Left colon (tissue), 2 donors: ENCODE data around the gene ZDHHC18. TPM values are rescaled to one million over a fixed set of nuclear protein-coding genes. Genes with fewer than 3 reads are reported as not detected.
A peak's percentile ranks its signal among the peaks of the same experiment; 100 is the strongest.
"Not testable (repeated sequence)": the region's sequence is repeated elsewhere in the genome, so short reads cannot be mapped to it uniquely, and the experiment has no call there.

Experiments
- ATAC-seq: fragments of 200-7000 bp; cut with Tn5 transposase; one replicate; pipeline ENCODE4 v1.9.1; 2020; ENCODE audit warnings: mild to moderate bottlenecking, moderate library complexity
- DNase-seq, 2 donors: peaks; one replicate each; pipeline ENCODE4 v3.0.0-alpha.2; 2020
- intact Hi-C, 2 donors: fragments of 100-400 bp; cut with DNase I in 1 of 2; cut with micrococcal nuclease in 1 of 2; formaldehyde crosslinking; loops; one replicate each; pipeline versions ENCODE4 v1.11.2 to v1.14.0; 2022; cut with DNase I, micrococcal nuclease
- total RNA-seq, 2 donors: library from RNA; stranded (reverse); fragmentation: NEBNext Ultra II Directional; extraction: Animal tissue kit (Norgen Biotek cat#: 25700); gene quantifications; one replicate each; pipeline ENCODE4 v1.2.1, GENCODE V29; 2021
- donor health status: DM: no; HTN: no; CAD: no.
- donor health status: DM: yes; HTN: yes; CAD: no.

Gene ZDHHC18
- total RNA-seq, 2 donors from 2014 or later: 22.2 to 25.8 TPM

- ATAC-seq: no peak
- intact Hi-C loops: loop anchor here in 1 of 2 donors (10.0 kb wide), 2 partner anchors 60 to 270 kb away; no protein-coding TSS in a partner anchor
- DNase-seq: no peak
Measured at GRCh38 chr1:26874896-26875295, 48.4 kb downstream of the ZDHHC18 start.

DNA sequence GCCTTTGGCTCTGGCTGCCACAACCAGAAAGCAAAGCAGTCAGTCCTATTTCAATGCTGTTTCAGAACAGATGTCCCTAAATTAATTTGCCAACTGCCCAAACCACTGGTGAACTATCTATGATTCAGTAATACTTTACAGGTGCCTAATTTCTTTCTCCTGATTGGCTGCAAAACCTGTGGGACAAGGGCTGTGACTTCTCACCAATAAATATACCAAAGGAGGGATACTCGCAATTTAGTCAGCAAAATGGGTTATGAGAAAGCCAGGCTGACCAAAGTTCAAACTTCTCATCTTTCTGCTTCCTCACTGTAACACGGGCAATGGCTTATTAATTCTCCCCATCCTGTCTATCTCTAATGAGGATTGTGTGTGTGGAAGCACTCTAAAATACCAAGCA is 50.8 kb downstream of the ZDHHC18 start:
- DNase-seq: no peak
- intact Hi-C loops: loop anchor here in 1 of 2 donors (10.0 kb wide), 2 partner anchors 63 to 273 kb away; no protein-coding TSS in a partner anchor
- ATAC-seq: no peak

GRCh38 chr1:26879793-26880192 is 53.3 kb downstream of the ZDHHC18 start:
- no peak for ATAC-seq
- DNase-seq: no peak
- intact Hi-C loops: loop anchor here in 1 of 2 donors (10.0 kb wide), 2 partner anchors 65 to 275 kb away; no protein-coding TSS in a partner anchor

GRCh38 chr1:26881611-26882010 is 55.1 kb downstream of the ZDHHC18 start:
- intact Hi-C loops, DNase-seq: not testable (repeated sequence)
- ATAC-seq: peak; percentile 53

DNA sequence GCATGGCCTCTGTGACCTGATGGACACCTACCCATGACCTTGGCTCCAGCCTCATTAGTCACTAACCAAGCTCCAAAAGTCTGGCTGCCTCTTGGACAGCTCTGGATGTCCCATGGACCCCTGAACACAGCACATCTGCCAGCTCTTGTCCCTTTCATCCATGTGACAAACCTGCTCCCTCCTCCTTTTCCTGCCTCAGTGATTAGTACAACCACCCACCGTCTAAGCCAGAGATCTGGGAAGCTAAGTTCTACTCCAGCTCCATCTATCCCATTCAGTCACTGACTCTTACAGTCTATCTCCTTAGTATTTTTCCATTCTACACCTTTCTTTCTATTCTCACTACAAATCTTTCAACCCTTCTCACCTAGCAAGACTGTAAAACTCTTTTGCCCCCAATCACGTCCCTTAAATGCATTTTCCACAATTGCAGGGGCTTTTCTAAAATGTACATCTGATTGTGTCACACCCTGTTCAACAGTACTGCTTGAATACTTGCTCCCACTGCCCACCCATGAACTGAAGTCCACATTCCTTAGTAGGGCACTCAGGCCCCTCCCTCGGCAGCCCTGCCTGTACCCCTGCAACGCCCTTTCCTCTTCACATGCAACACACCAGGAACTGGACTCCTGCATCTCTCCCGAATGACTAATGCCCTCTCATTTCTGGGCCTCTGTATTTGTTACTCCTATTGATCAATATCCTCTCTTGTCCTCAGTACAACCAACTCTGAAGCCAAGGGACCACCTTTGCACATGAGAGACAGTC is 56.4 kb downstream of the ZDHHC18 start:
- ATAC-seq: no peak

GRCh38 chr1:26887125-26887524 is 60.6 kb downstream of the ZDHHC18 start:
- no peak for ATAC-seq
- intact Hi-C loops: no loop called here
- DNase-seq: no peak

More for the DNA sequence above, 56.4 kb downstream of the ZDHHC18 start:
- DNase-seq: no peak
- intact Hi-C loops: no loop called here

DNA sequence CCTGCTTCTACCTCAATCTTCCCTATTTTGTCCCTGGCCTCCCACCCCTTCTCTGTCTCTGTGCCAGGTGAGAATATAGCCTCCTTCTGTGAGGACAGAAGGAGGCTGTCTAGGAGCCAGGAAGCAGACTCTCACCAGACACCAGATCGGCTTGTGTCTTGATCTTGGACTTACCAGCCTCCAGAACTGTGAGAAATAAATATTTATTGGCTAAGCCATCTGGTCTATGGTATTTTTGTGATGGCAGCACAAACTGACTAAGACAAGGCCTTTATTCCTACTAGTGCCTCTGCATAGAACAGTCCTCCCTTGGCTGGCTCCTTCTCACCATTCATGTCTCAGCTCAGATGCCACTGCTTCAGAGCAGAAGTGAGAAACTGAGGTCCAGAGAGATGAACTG is 61.7 kb downstream of the ZDHHC18 start:
- intact Hi-C loops: no loop called here
- DNase-seq: no peak

GRCh38 chr1:26889551-26890466 is 63.3 kb downstream of the ZDHHC18 start, which contains the start of gene GPN2:
Gene GPN2 (minus strand): TSS chr1:26890283. CDS start chr1:26890096, 187 bp downstream.
- ATAC-seq: peak; percentile 95
- intact Hi-C loops: no loop called here

More for the DNA sequence above, 61.7 kb downstream of the ZDHHC18 start:
- ATAC-seq: no peak

GRCh38 chr1:26890467-26890796 is 63.9 kb downstream of the ZDHHC18 start:
- DNase-seq (no peak), ATAC-seq (peak; percentile 44)
- intact Hi-C loops: no loop called here

More at GRCh38 chr1:26889551-26890466, 63.3 kb downstream of the ZDHHC18 start, which contains the start of gene GPN2:
- DNase-seq: peak; percentile 83 to 88

DNA sequence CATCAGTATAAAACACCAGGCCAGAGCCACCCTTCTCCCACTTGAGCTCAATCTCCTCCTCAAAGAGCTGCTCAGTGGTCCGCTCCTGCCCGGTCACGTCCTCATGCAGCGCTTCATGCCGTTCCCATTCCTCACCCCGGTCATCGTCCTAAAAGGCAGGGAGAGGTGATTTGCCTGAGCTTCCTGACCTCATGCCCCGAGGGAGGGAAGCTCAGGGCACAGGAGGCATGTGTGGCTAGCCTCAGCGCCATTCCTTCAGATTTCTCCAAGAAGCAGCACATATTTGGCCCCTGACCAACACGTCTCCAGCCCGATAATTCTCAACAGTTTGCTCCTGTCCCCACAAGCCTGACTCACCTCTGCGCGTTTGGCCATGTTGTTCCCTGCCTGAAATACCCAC is 67.8 kb downstream of the ZDHHC18 start:
- intact Hi-C loops: no loop called here
- DNase-seq (no peak), ATAC-seq (no peak)

GRCh38 chr1:26897351-26897750 is 70.9 kb downstream of the ZDHHC18 start:
- DNase-seq (no peak), ATAC-seq (no peak)
- intact Hi-C loops: no loop called here

DNA sequence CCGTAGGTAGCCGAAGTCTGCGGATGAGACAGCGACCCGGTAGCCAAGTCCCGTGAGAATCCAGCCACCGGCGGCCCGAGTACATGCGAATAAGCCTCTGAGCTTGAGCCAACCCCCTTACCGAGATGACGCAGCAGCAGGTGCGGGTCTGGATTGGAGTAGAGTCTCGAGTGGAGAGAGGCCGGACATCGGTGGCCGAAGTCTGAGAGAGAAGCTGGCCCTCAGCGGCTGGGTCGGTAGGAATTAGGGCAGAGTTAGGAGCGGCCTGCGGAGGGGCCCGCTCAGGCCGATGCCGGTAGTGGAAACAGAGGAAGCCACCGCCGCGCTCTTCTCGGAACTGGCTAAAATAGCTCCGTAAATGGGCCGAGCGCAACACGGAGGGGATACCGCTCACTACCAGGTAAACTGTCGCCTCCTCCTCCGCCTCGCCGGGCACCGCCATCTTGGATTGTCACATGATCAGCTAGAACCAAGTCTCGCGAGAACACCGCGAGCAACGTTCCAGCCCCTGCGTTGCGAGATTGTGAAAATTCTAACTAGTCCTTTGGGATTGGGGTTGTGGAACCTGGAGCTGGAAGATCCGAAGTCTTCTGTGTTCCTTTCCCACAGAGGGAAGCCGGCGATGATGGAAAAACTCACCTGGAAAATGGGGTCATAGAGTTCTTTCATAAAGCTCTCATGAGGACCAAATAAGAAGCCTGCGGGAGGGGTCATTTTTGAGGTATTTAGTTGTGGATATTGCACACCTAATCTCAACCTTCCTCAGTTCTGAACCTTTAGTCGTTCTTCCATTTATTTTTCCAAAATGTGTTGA is 73.7 kb downstream of the ZDHHC18 start, which contains the start of gene GPATCH3:
Gene GPATCH3 (minus strand): TSS at position 467 of the 814 bp plus-strand sequence. CDS start 25 bp downstream, at position 442.
- ATAC-seq (peak; percentile 87), DNase-seq (peak; percentile 91 to 94)
- intact Hi-C loops: no loop called here

DNA sequence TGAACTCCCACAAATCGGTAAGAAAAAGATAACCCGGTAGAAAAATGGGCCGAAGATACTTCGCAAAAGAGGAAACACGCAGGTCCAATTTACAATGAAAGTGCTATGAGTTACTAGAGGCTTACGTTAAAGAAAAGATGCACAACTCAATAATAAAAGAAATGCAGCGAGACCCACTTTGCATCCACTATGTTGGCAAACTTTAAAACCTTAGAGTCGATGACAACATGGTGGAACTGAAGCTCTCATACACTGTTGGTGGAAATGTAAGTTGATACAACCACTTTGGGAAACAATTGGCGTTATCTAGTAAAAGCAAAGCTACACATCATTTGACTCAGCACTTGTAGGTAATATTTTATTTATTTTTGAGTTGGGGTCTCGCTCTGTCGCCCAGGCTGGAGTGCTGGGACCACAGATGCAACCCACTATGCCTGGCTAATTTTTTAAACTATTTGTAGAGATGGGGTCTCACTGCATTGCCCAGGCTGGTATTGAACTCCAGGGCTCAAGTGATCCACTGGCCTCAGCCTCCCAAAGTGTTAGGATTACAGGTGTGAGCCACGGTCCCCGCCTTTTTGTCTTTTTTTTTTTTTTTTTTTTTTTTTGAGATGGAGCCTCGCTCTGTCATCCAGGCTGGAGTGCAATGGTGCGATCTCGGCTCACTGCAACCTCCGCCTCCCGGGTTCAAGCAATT is 74.5 kb downstream of the ZDHHC18 start:
- intact Hi-C loops: no loop called here
- DNase-seq: no peak
- no peak for ATAC-seq

Other genes starting within 250 kb of the ZDHHC18 start
- gene ARID1A, start 130.7 kb upstream of the ZDHHC18 start, total RNA-seq: 10 to 100 TPM; 60.2 to 61.4 TPM
- gene PIGV, start 38.7 kb upstream of the ZDHHC18 start, total RNA-seq: 10 to 100 TPM; 17.1 to 18.6 TPM
- 100 to 1,000 TPM; 202 to 348 TPM for gene SFN, start 36.5 kb downstream of the ZDHHC18 start, total RNA-seq
- gene GPN2, start 63.6 kb downstream of the ZDHHC18 start, total RNA-seq: 10 to 100 TPM; 33.8 to 38.8 TPM
- gene GPATCH3, start 73.8 kb downstream of the ZDHHC18 start, total RNA-seq: 10 to 100 TPM; 12.3 to 15.2 TPM
- under 1 TPM; 0.31 to 0.34 TPM for gene NR0B2, start 87.3 kb downstream of the ZDHHC18 start, total RNA-seq
- 10 to 100 TPM; 39.4 to 40.3 TPM for gene NUDC, start 95.1 kb downstream of the ZDHHC18 start, total RNA-seq
- 10 to 100 TPM; 24.7 to 25.6 TPM for gene KDF1, start 133.8 kb downstream of the ZDHHC18 start, total RNA-seq
- gene TRNP1, start 167.0 kb downstream of the ZDHHC18 start, total RNA-seq: 1 to 10 TPM; 1.3 to 3.0 TPM
- 1 to 10 TPM; 1.7 to 4.4 TPM for gene TENT5B, start 186.2 kb downstream of the ZDHHC18 start, total RNA-seq